Measurements from ENCODE around the gene CDCP2. TPM values are rescaled to one million over a fixed set of nuclear protein-coding genes. Genes with fewer than 3 reads are reported as not detected.
A peak's percentile ranks its signal among the peaks of the same experiment; 100 is the strongest.

CDCP2 gene
- total RNA-seq, 1 experiment from 2014 or later = not detected

DNA sequence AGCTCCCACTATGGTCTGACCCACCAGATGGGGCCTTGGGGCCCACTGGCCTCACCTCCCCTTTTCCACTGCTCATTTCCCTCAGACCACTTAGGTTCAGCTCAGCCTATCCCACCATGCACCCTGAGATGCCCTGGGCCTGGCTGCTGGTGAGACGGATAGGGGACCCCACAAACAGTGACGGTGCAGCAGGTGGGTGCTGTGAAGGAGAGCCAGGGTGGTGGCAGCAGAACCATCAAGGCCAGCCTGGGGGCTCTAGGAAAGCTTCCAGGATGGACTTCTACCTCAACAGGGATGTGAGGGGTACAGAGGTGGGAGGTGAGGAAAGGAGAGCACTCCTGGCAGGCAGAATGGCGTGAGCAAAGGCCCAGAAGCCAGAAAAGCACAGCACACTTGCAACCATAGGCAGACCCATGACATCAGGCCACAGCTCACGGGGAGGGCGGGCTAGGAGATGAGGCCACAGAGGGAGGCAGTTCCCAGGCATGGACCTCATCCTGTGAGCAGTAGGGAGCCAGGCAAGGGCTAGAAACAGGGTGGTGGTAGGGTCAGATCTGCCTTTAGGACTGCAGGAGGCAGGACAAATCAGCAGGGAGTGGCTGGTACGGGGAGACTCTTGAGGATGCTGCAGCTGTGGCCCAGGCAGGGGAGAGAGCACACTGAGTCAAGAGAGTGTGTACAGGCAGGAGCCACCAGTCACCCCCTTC, 24.0 kb upstream of the CDCP2 start:
- Histone ChIP-seq H3K27ac (ENCODE audit: low read length) (no peak overlapping the region), H3K36me3 (ENCODE audit: control insufficient read depth, insufficient read depth, low read length) (no peaks in the 10 kb centered on the region), H3K4me3 (ENCODE audit: low read depth in 2 of 2, low read length in 2 of 2) (no peak overlapping the region), H3K4me1 (ENCODE audit: control insufficient read depth, insufficient read depth, low read length) (no peaks in the 10 kb centered on the region), H3K27me3 (ENCODE audit: control insufficient read depth, insufficient read depth, low read length) (no peaks in the 10 kb centered on the region), H3K9me3 (ENCODE audit: control insufficient read depth, insufficient read depth, low read depth, low read length) (no peaks in the 10 kb centered on the region)
- DNase-seq (ENCODE audit: low read depth, low spot score) (no peak), ATAC-seq (0 out of 2 replicates have a peak, but pooled peaks have one; percentile 18)
- no TSS peak for BruUV-seq (replicated peaks)
- intact Hi-C loops (cut with micrococcal nuclease; ENCODE audit: unreplicated experiment) (no loop called here), in situ Hi-C loops (cut with HindIII; ENCODE audit: low pct_unique_long_range_greater_than_20kb, low sequenced_read_pairs) (no loop called here)
- ChIA-PET POLR2A (no interaction called here), CTCF (no interaction called here)
- TF ChIP-seq, protein P1, sequence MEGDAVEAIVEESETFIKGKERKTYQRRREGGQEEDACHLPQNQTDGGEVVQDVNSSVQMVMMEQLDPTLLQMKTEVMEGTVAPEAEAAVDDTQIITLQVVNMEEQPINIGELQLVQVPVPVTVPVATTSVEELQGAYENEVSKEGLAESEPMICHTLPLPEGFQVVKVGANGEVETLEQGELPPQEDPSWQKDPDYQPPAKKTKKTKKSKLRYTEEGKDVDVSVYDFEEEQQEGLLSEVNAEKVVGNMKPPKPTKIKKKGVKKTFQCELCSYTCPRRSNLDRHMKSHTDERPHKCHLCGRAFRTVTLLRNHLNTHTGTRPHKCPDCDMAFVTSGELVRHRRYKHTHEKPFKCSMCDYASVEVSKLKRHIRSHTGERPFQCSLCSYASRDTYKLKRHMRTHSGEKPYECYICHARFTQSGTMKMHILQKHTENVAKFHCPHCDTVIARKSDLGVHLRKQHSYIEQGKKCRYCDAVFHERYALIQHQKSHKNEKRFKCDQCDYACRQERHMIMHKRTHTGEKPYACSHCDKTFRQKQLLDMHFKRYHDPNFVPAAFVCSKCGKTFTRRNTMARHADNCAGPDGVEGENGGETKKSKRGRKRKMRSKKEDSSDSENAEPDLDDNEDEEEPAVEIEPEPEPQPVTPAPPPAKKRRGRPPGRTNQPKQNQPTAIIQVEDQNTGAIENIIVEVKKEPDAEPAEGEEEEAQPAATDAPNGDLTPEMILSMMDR (IDR thresholded peaks at IDR 0.05) = no peak
- TF ChIP-seq POLR2AphosphoS5 (IDR thresholded peaks at IDR 0.05; ENCODE audit: low read depth, low read length) = no peak
- TF ChIP-seq TCF7L2 (IDR thresholded peaks at IDR 0.05; ENCODE audit: low read depth, low read length) = no peak
- TF ChIP-seq SIN3A (IDR thresholded peaks at IDR 0.05; ENCODE audit: borderline replicate concordance, insufficient read depth, low read depth, low read length) = no peak
- TF ChIP-seq, protein P2, sequence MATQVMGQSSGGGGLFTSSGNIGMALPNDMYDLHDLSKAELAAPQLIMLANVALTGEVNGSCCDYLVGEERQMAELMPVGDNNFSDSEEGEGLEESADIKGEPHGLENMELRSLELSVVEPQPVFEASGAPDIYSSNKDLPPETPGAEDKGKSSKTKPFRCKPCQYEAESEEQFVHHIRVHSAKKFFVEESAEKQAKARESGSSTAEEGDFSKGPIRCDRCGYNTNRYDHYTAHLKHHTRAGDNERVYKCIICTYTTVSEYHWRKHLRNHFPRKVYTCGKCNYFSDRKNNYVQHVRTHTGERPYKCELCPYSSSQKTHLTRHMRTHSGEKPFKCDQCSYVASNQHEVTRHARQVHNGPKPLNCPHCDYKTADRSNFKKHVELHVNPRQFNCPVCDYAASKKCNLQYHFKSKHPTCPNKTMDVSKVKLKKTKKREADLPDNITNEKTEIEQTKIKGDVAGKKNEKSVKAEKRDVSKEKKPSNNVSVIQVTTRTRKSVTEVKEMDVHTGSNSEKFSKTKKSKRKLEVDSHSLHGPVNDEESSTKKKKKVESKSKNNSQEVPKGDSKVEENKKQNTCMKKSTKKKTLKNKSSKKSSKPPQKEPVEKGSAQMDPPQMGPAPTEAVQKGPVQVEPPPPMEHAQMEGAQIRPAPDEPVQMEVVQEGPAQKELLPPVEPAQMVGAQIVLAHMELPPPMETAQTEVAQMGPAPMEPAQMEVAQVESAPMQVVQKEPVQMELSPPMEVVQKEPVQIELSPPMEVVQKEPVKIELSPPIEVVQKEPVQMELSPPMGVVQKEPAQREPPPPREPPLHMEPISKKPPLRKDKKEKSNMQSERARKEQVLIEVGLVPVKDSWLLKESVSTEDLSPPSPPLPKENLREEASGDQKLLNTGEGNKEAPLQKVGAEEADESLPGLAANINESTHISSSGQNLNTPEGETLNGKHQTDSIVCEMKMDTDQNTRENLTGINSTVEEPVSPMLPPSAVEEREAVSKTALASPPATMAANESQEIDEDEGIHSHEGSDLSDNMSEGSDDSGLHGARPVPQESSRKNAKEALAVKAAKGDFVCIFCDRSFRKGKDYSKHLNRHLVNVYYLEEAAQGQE (IDR thresholded peaks at IDR 0.05; ENCODE audit: insufficient read depth in 1 of 2, low read depth in 2 of 2, low read length in 1 of 2) = no peak

DNA sequence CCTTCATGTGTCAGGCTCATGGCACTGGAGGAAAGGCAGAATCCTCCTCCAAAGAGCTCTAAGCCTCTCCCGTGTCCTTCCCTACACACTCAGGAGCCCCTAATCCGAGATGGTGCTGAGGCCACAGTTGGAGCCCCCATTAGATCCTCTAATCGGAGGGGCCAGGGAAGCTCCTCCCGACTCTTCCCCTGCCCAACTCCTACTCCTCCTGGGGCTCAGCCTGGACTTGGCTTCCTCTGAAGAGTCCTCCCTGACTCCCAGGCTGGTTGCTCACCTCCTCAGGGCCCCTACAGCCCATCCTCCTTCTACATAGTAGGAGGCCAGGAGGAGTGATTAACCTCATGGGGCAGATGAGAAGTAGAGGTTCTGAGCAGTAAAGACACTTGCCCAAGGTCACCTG, 21.3 kb upstream of the CDCP2 start:
- in situ Hi-C loops (cut with HindIII; ENCODE audit: low pct_unique_long_range_greater_than_20kb, low sequenced_read_pairs) (no loop called here), intact Hi-C loops (cut with micrococcal nuclease; ENCODE audit: unreplicated experiment) (no loop called here)
- BruUV-seq (replicated peaks) = no TSS peak
- ATAC-seq = no peak
- CTCF ChIA-PET = no interaction called here
- Histone ChIP-seq H3K27ac (ENCODE audit: low read length) (no peak overlapping the region), H3K4me3 (ENCODE audit: low read depth in 2 of 2, low read length in 2 of 2) (no peak overlapping the region), H3K9me3 (ENCODE audit: control insufficient read depth, insufficient read depth, low read depth, low read length) (no peaks in the 10 kb centered on the region), H3K36me3 (ENCODE audit: control insufficient read depth, insufficient read depth, low read length) (no peaks in the 10 kb centered on the region), H3K27me3 (ENCODE audit: control insufficient read depth, insufficient read depth, low read length) (no peaks in the 10 kb centered on the region), H3K4me1 (ENCODE audit: control insufficient read depth, insufficient read depth, low read length) (no peaks in the 10 kb centered on the region)
- TF ChIP-seq, protein P1 (IDR thresholded peaks at IDR 0.05) = no peak
- TF ChIP-seq TCF7L2 (IDR thresholded peaks at IDR 0.05; ENCODE audit: low read depth, low read length) = no peak
- POLR2A ChIA-PET = interaction anchor here (0.6 kb wide), 1 partner anchor 490 kb away, joined by 7 read pairs; no protein-coding TSS in a partner anchor
- no peak for DNase-seq (ENCODE audit: low read depth, low spot score)
